Stomach smooth muscle (tissue), 2 donors: Measurements from ENCODE around the gene TAS2R30.
"Not testable (repeated sequence)": the region's sequence is repeated elsewhere in the genome, so short reads cannot be mapped to it uniquely, and the experiment has no call there.

Experiments used
- H3K27ac ChIP-seq: one replicate; pipeline ENCODE4 v1.7.0; 2013; ENCODE audit warnings: mild to moderate bottlenecking, low read length, inconsistent platforms
- H3K27me3 ChIP-seq, 2 donors: one replicate each; pipeline ENCODE4 v1.7.0; 2013; ENCODE audit warnings: low read length in 2 of 2; ENCODE audit not compliant: insufficient read depth in 2 of 2, control insufficient read depth in 1 of 2
- H3K36me3 ChIP-seq, 2 donors: one replicate each; pipeline ENCODE4 v1.7.0; 2013; ENCODE audit warnings: low read length in 2 of 2; ENCODE audit not compliant: control insufficient read depth in 2 of 2, insufficient read depth in 2 of 2
- H3K4me1 ChIP-seq: one replicate; pipeline ENCODE4 v1.7.0; 2013; ENCODE audit warnings: low read length; ENCODE audit not compliant: control insufficient read depth, insufficient read depth
- H3K4me3 ChIP-seq, 2 donors: one replicate each; pipeline ENCODE4 v1.7.0; 2013; ENCODE audit warnings: low read length in 2 of 2
- H3K9ac ChIP-seq, 2 donors: one replicate each; pipeline ENCODE4 v1.7.0; 2013; ENCODE audit warnings: low read length in 2 of 2, mild to moderate bottlenecking in 1 of 2
- H3K9me3 ChIP-seq, 2 donors: one replicate each; pipeline ENCODE4 v1.7.0; 2013; ENCODE audit warnings: low read length in 2 of 2; ENCODE audit not compliant: control insufficient read depth in 2 of 2
- donor health status: healthy.
- donor health status: Pancreatic carcinoma.

TAS2R30 gene

GRCh38 chr12:11130999-11131398 is 3.4 kb downstream of the TAS2R30 start:
- Histone ChIP-seq H3K9me3 (no peaks in the 10 kb centered on the region), H3K27me3 (no peaks in the 10 kb centered on the region), H3K27ac (no peak overlapping the region), H3K9ac (no peak overlapping the region), H3K4me1 (no peaks in the 10 kb centered on the region), H3K36me3 (no peaks in the 10 kb centered on the region), H3K4me3 (no peak overlapping the region)

DNA sequence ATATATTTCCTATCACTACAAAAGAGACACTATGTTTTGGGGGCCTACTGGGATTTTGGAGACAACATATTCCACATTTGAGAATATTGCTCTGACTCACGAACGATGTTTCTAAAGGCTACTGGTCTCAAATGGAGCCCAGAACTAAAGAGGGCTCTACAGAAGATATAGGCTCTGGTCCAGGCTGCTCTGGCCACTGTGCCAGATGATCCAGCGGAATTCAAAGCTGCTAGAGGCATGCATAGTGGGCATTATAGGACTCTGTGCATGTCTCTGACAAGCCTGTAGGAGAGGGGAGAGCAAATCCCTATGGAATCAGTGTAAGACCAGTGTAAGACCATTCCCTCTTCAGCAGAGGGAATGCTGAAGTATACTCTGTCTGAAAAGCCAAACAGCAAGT is 4.1 kb downstream of the TAS2R30 start:
- H3K36me3 ChIP-seq = no peaks in the 10 kb centered on the region
- H3K27ac ChIP-seq = no peak overlapping the region
- no peaks in the 10 kb centered on the region for H3K9me3 ChIP-seq
- H3K4me3 ChIP-seq = no peak overlapping the region
- no peaks in the 10 kb centered on the region for H3K4me1 ChIP-seq
- no peaks in the 10 kb centered on the region for H3K27me3 ChIP-seq
- H3K9ac ChIP-seq = no peak overlapping the region

- not testable (repeated sequence) for H3K4me1 ChIP-seq, H3K9ac ChIP-seq, H3K36me3 ChIP-seq, H3K9me3 ChIP-seq, H3K27ac ChIP-seq, H3K4me3 ChIP-seq, H3K27me3 ChIP-seq
Observed at GRCh38 chr12:11114130-11114529, 20.3 kb downstream of the TAS2R30 start.

GRCh38 chr12:11111213-11111612 is 23.2 kb downstream of the TAS2R30 start:
- not testable (repeated sequence) for H3K9me3 ChIP-seq, H3K4me3 ChIP-seq, H3K27ac ChIP-seq, H3K4me1 ChIP-seq, H3K9ac ChIP-seq, H3K27me3 ChIP-seq, H3K36me3 ChIP-seq

- Histone ChIP-seq H3K27ac (no peak overlapping the region), H3K36me3 (no peaks in the 10 kb centered on the region), H3K9me3 (no peaks in the 10 kb centered on the region), H3K4me3 (no peak overlapping the region), H3K27me3 (no peaks in the 10 kb centered on the region), H3K9ac (no peak overlapping the region), H3K4me1 (no peaks in the 10 kb centered on the region)
Observed at GRCh38 chr12:11108862-11109261, 25.6 kb downstream of the TAS2R30 start.

- Histone ChIP-seq H3K9me3 (no peaks in the 10 kb centered on the region), H3K36me3 (no peaks in the 10 kb centered on the region), H3K9ac (no peak overlapping the region), H3K4me3 (no peak overlapping the region), H3K27ac (no peak overlapping the region), H3K27me3 (no peaks in the 10 kb centered on the region), H3K4me1 (no peaks in the 10 kb centered on the region)
Observed at GRCh38 chr12:11107719-11108118, 26.7 kb downstream of the TAS2R30 start.

DNA sequence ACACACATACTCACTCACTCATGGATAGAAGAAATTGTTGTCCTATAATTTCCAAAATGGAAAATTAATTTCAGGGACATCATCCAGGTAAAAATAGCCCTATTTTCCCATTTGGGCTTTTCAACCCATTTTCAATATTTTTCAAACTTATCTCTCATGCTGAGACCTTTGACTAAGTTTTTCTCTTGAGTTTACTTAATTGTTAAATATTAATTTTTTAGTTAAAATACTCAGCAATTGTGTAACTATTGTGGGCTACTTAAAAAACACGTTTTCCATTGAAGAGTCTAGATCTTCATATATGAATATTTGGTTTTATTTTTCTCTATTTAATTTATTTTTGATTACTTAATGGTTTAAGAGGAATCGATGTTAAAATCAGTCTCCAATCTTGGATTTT is 28.2 kb downstream of the TAS2R30 start:
- Histone ChIP-seq H3K36me3 (no peaks in the 10 kb centered on the region), H3K27ac (no peak overlapping the region), H3K9me3 (no peaks in the 10 kb centered on the region), H3K27me3 (no peaks in the 10 kb centered on the region), H3K9ac (no peak overlapping the region), H3K4me1 (no peaks in the 10 kb centered on the region), H3K4me3 (no peak overlapping the region)

DNA sequence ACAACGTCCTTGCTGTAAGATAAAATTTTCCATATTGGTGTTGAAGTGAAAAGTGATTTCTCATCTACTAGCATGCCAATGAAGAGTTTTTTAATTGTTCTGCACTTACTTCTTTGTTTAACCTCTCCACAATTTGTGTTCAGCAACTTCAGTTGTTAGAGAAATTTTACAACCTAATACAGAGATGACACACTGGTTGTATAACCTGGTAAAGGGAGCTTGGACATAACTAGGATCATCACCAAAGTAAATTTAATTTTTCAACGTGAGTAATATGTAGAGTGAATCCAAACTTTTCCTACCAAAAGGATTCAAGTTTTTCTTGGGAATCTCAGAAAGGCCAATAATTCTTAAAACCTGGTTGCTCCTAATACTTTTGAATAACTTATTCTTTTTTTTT is 28.9 kb downstream of the TAS2R30 start:
- Histone ChIP-seq H3K27ac (no peak overlapping the region), H3K27me3 (no peaks in the 10 kb centered on the region), H3K9ac (no peak overlapping the region), H3K4me3 (no peak overlapping the region), H3K4me1 (no peaks in the 10 kb centered on the region), H3K36me3 (no peaks in the 10 kb centered on the region), H3K9me3 (no peaks in the 10 kb centered on the region)

DNA sequence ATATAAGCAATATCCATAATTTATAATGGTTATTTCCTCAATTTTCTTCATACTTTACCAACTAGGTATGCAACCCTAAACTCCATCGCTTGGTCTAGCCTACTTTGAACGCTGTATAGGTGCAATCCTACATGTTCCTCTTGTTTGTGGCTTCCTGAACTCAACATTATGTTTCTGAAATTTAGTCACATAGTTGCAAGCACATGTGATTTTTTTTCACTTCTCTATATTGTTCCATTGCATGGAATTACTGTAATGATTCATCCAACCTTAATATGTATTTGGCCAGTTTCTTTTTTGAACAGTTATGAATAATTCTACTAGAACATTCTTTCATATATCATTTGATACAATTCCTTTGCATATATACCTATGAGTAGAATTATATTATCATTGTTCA is 39.5 kb downstream of the TAS2R30 start:
- H3K9me3 ChIP-seq, H3K27ac ChIP-seq, H3K36me3 ChIP-seq, H3K4me1 ChIP-seq, H3K9ac ChIP-seq, H3K27me3 ChIP-seq, H3K4me3 ChIP-seq: not testable (repeated sequence)

- Histone ChIP-seq H3K27ac (no peak within 1 kb of the TSS), H3K4me1 (no peaks in the 10 kb centered on the region), H3K4me3 (no peak within 1 kb of the TSS), H3K9ac (no peak within 1 kb of the TSS), H3K27me3 (no peaks in the 10 kb centered on the region), H3K36me3 (no peaks in the 10 kb centered on the region), H3K9me3 (no peaks in the 10 kb centered on the region)
Observed at GRCh38 chr12:11092128-11092527, 42.3 kb downstream of the TAS2R30 start, which contains the start of gene TAS2R43. TAS2R43 (minus strand) TSS chr12:11092313; CDS start chr12:11092229, 84 bp downstream.

DNA sequence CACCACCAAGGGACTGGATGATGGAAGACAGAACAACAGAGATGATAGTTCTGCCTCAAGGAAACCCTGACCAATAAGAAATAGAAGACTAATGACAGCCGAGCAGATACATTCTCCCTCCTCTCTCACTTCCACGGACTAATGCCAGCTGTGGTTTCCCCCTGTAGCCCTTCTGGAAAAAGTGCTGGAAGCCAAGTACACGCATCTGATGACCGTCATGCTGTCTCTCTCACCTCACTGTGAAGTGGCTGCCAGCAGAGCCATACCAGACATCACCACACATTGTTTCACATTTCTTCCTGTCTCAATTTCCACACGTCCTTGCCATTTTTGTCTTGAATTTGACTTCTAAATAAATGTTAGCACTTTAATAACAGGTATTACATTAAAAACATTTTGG is 45.2 kb downstream of the TAS2R30 start:
- H3K27me3 ChIP-seq = no peaks in the 10 kb centered on the region
- H3K36me3 ChIP-seq = no peaks in the 10 kb centered on the region
- H3K4me3 ChIP-seq = no peak overlapping the region
- no peak overlapping the region for H3K27ac ChIP-seq
- H3K9ac ChIP-seq = no peak overlapping the region
- no peaks in the 10 kb centered on the region for H3K4me1 ChIP-seq
- H3K9me3 ChIP-seq = no peaks in the 10 kb centered on the region

- no peaks in the 10 kb centered on the region for H3K9me3 ChIP-seq
- no peaks in the 10 kb centered on the region for H3K36me3 ChIP-seq
- no peaks in the 10 kb centered on the region for H3K4me1 ChIP-seq
- H3K4me3 ChIP-seq = no peak overlapping the region
- no peak overlapping the region for H3K9ac ChIP-seq
- H3K27ac ChIP-seq = no peak overlapping the region
- H3K27me3 ChIP-seq = no peaks in the 10 kb centered on the region
Observed at GRCh38 chr12:11085419-11085818, 49.0 kb downstream of the TAS2R30 start.
